GM12878 (cell line): Measurements from ENCODE around the gene COPB1. TPM values are rescaled to one million over a fixed set of nuclear protein-coding genes. Genes with fewer than 3 reads are reported as not detected.

Source experiments
- ATAC-seq: fragments of 200-7000 bp; cut with Tn5 transposase; 3 replicates; pipeline ENCODE4 v1.9.1; 2020; ENCODE audit warnings: mild to moderate bottlenecking, moderate library complexity
- Bru-seq: library from RNA; stranded (reverse); fragments of 400-500 nt; gene quantifications from one replicate; lab custom pipeline; 2021; lab: Mats Ljungman, UMichigan
- BruChase-seq, 2 experiments: library from RNA; stranded (reverse); fragments of 400-500 nt; gene quantifications; one replicate each; lab custom pipeline; 2021; lab: Mats Ljungman, UMichigan
- BruUV-seq: library from RNA; stranded (reverse); fragments of 400-500 nt; replicated peaks from 2 replicates; lab custom pipeline; 2021; lab: Mats Ljungman, UMichigan
- CTCF ChIA-PET: fragments of 300-600 bp; sonication (Branson Sonifier 250); formaldehyde crosslinking; extraction: SDS; loops from one replicate; lab custom pipeline; 2021; ENCODE audit warnings: inconsistent platforms; lab: Yijun Ruan, JAX
- POLR2A ChIA-PET: fragments of 350-600 bp; formaldehyde crosslinking; extraction: SDS; loops from one replicate; lab custom pipeline; 2021; ENCODE audit warnings: inconsistent platforms; lab: Charles Lee
- RAD21 ChIA-PET: fragments of 300-600 bp; sonication (Branson Sonifier 250); formaldehyde crosslinking; loops from one replicate; lab custom pipeline; 2023; ENCODE audit warnings: antibody characterized with exemption; ENCODE audit not compliant: unreplicated experiment; lab: Charles Lee
- SMC1A ChIA-PET: fragments of 300-600 bp; sonication (Branson Sonifier 250); formaldehyde crosslinking; loops from one replicate; lab custom pipeline; 2023; ENCODE audit not compliant: unreplicated experiment, uncharacterized antibody; lab: Charles Lee
- DNase-seq: peaks from one replicate; pipeline ENCODE4 v3.0.0-alpha.2; 2011; ENCODE audit warnings: low read depth, low spot score
- FAIRE-seq: peaks from 3 replicates; lab custom pipeline; 2011; peaks lifted over from hg19 to GRCh38; lab: Jason Lieb, UNC
- H2AFZ ChIP-seq: 2 replicates; pipeline ENCODE4 v1.6.0; 2011; ENCODE audit warnings: low read depth, low read length, control low read depth; ENCODE audit not compliant: control insufficient read depth
- H3K27ac ChIP-seq: 2 replicates; pipeline ENCODE4 v1.5.1; 2011; ENCODE audit warnings: control low read depth; ENCODE audit not compliant: control insufficient read depth, insufficient read depth
- H3K27me3 ChIP-seq, 2 experiments: replicated peaks in 1 of 2; 2 replicates each; pipeline versions ENCODE4 v1.6.0 to v1.6.1; 2011; ENCODE audit warnings: low read length in 1 of 2; ENCODE audit not compliant: control insufficient read depth in 2 of 2, insufficient read depth in 2 of 2
- H3K36me3 ChIP-seq, 2 experiments: 2 replicates each; pipeline ENCODE4 v1.5.1; 2011; ENCODE audit warnings: low read length in 1 of 2; ENCODE audit not compliant: control insufficient read depth in 2 of 2, insufficient read depth in 2 of 2
- H3K4me1 ChIP-seq: 2 replicates; pipeline ENCODE4 v1.6.1; 2011; ENCODE audit warnings: mild to moderate bottlenecking, low read length, moderate library complexity, mixed read lengths; ENCODE audit not compliant: control insufficient read depth, insufficient read depth
- H3K4me2 ChIP-seq: 2 replicates; pipeline ENCODE4 v1.6.0; 2011; ENCODE audit warnings: control low read depth; ENCODE audit not compliant: control insufficient read depth, insufficient read depth
- H3K4me3 ChIP-seq: fragments of 200-600 bp; sonication (generic); 2 replicates; pipeline ENCODE4 v1.5.1; 2016
- H3K79me2 ChIP-seq: 2 replicates; pipeline ENCODE4 v1.6.0; 2011; ENCODE audit warnings: low read length; ENCODE audit not compliant: control insufficient read depth, insufficient read depth
- H3K9ac ChIP-seq: 2 replicates; pipeline ENCODE4 v1.8.0; 2011; ENCODE audit warnings: low read length, control low read depth, mixed read lengths; ENCODE audit not compliant: control insufficient read depth, insufficient read depth
- H3K9me3 ChIP-seq: replicated peaks from 3 replicates; pipeline ENCODE4 v1.5.1; 2011; ENCODE audit warnings: mild to moderate bottlenecking, low read length; ENCODE audit not compliant: control insufficient read depth, insufficient read depth
- H4K20me1 ChIP-seq: 2 replicates; pipeline ENCODE4 v1.6.0; 2011; ENCODE audit not compliant: control insufficient read depth, insufficient read depth
- BACH1 ChIP-seq: fragments of 450-650 bp; IDR thresholded peaks from 2 replicates; pipeline ENCODE4 v1.6.1; 2017; ENCODE audit warnings: mild to moderate bottlenecking, borderline replicate concordance
- BCLAF1 ChIP-seq: fragments of 450-650 bp; IDR thresholded peaks from 2 replicates; pipeline ENCODE4 v1.6.1; 2017; ENCODE audit warnings: antibody characterized with exemption, mild to moderate bottlenecking, moderate library complexity
- EGR1 ChIP-seq, 2 experiments: IDR thresholded peaks; 1 replicate in 1 of 2; 2 replicates in 1 of 2; pipeline ENCODE4 v1.6.1; 2011 to 2012; ENCODE audit warnings: low read depth in 2 of 2, low read length in 2 of 2, borderline replicate concordance in 1 of 2, mild to moderate bottlenecking in 1 of 2, moderate library complexity in 1 of 2
- ELK1 ChIP-seq: IDR thresholded peaks from 2 replicates; pipeline ENCODE4 v1.6.1; 2012; ENCODE audit warnings: low read depth, low read length, improper control_type of control experiment
- GABPA ChIP-seq: IDR thresholded peaks from 2 replicates; pipeline ENCODE4 v1.6.1; 2014; ENCODE audit warnings: antibody characterized with exemption, low read depth, mild to moderate bottlenecking, inconsistent platforms
- IKZF1 ChIP-seq: fragments of 450-650 bp; conservative IDR thresholded peaks from 2 replicates; pipeline ENCODE4 v1.6.1; 2017; ENCODE audit warnings: antibody characterized with exemption, mild to moderate bottlenecking
- IRF5 ChIP-seq: fragments of 450-650 bp; IDR thresholded peaks from 2 replicates; pipeline ENCODE4 v1.6.1; 2017; ENCODE audit warnings: borderline replicate concordance
- POLR2AphosphoS2 ChIP-seq: IDR thresholded peaks from 2 replicates; pipeline ENCODE4 v1.6.1; 2011; ENCODE audit warnings: low read depth, mild to moderate bottlenecking, low read length, improper control_type of control experiment, moderate library complexity
- RAD51 ChIP-seq: fragments of 450-650 bp; IDR thresholded peaks from 2 replicates; pipeline ENCODE4 v1.6.1; 2016; ENCODE audit warnings: moderate library complexity, mild to moderate bottlenecking, inconsistent platforms
- SP1 ChIP-seq: IDR thresholded peaks from one replicate; pipeline ENCODE4 v1.6.1; 2011; ENCODE audit warnings: low read depth, low read length
- SREBF1 ChIP-seq: IDR thresholded peaks from 2 replicates; pipeline ENCODE4 v1.6.1; 2012; ENCODE audit warnings: mild to moderate bottlenecking, low read length
- TCF7 ChIP-seq: IDR thresholded peaks from 2 replicates; pipeline ENCODE4 v1.6.1; 2014; ENCODE audit warnings: antibody characterized with exemption, borderline replicate concordance
- WGBS: methylation state at CpG from one replicate; pipeline ENCODE4 v1.1.6; 2016; ENCODE audit warnings: low lambda C conversion rate; ENCODE audit not compliant: insufficient replicate concordance, insufficient coverage; ENCODE audit errors: missing lambda C conversion rate; 5-methylcytosine and 5-hydroxymethylcytosine counted together
- in situ Hi-C: fragments of 300-500 bp; cut with MboI; formaldehyde crosslinking; loops from 9 replicates; pipeline ENCODE4 v1.14.3; 2018; ENCODE audit warnings: mixed read lengths
- intact Hi-C: fragments of 100-400 bp; cut with micrococcal nuclease; formaldehyde crosslinking; loops from one replicate; pipeline ENCODE4 v1.14.2; 2022; ENCODE audit not compliant: unreplicated experiment
- long read RNA-seq, 2 experiments: library from polyadenylated mRNA; unstranded; transcript quantifications; one replicate each; pipeline ENCODE4 v2.0.0, GENCODE V29; 2019 to 2020
- polyA minus RNA-seq, 3 experiments: library from RNA; depleted of rRNA, polyadenylated mRNA; stranded (reverse); fragments of >200 nt; gene quantifications; 2 replicates each; pipeline ENCODE4 v1.2.3, GENCODE V29; 2011
- polyA plus RNA-seq, 11 experiments: library from polyadenylated mRNA; depleted of rRNA in 4 of 11; unstranded in 6 of 11; stranded (reverse) in 5 of 11; fragments of >200 nt; fragmentation: Nextera tagmentation in 4 of 11; fragmentation: Illumina TruSeq in 1 of 11; extraction: Ambion mirVana in 4 of 11; extraction: Trizol in 1 of 11; gene quantifications; 1 replicate in 1 of 11; 2 replicates in 10 of 11; pipeline versions ENCODE4 v1.2.1 to v1.2.3, GENCODE V29; 2011 to 2016; ENCODE audit warnings: inconsistent platforms in 2 of 11, missing spikeins in 2 of 11, low read depth in 1 of 11
- total RNA-seq, 4 experiments: library from RNA; depleted of rRNA in 3 of 4; stranded (reverse); fragments of >200 nt in 3 of 4; fragmentation: Illumina TruSeq in 1 of 4; extraction: Trizol in 1 of 4; gene quantifications; 2 replicates each; pipeline versions ENCODE4 v1.2.1 to v1.2.3, GENCODE V29; 2013 to 2021

The COPB1 gene
- 139 and 157 TPM in 2 replicates for total RNA-seq (2013; cell fraction: nucleolus; rRNA removed)
- total RNA-seq (2014; rRNA removed) (117 and 126 TPM in 2 replicates), total RNA-seq (2014; rRNA removed; fragmentation: Illumina TruSeq; extraction: Trizol) (141 and 149 TPM in 2 replicates), total RNA-seq (2021) (85.3 and 88.8 TPM in 2 replicates), polyA plus RNA-seq (2011; rRNA removed) (139 and 189 TPM in 2 replicates), polyA plus RNA-seq (2014; fragmentation: Illumina TruSeq; extraction: Trizol) (95.5 and 107 TPM in 2 replicates), polyA plus RNA-seq (2014; fragmentation: Nextera tagmentation; extraction: Ambion mirVana) (100 to 1,000 TPM in 1 of 2 experiments, 10 to 100 TPM in 1; 74.4 to 101 TPM), polyA plus RNA-seq (2014; rRNA removed) (60.7 and 67.0 TPM in 2 replicates), polyA plus RNA-seq (2016; fragmentation: Nextera tagmentation; extraction: Ambion mirVana) (100 to 1,000 TPM; 142 to 146 TPM), polyA minus RNA-seq (2011; rRNA and poly(A)+ RNA removed) (87.9 and 117 TPM in 2 replicates), Bru-seq, nascent RNA (percentile 94 among the genes with signal in this experiment), BruChase-seq, experiment 1, labeled RNA remaining after a 6-hour chase (percentile 96 among the genes with signal in this experiment), BruChase-seq, experiment 2, labeled RNA remaining after a 2-hour chase (percentile 96 among the genes with signal in this experiment)
- polyA plus RNA-seq (2011; ENCODE audit: low read depth): 67.7 TPM
- polyA plus RNA-seq (2011; cell fraction: cytosol; rRNA removed): 60.4 and 61.6 TPM in 2 replicates
- polyA plus RNA-seq (2011; cell fraction: nucleus; rRNA removed): 55.6 and 55.9 TPM in 2 replicates
- polyA plus RNA-seq (2012): 82.7 and 89.9 TPM in 2 replicates
- 54.7 and 62.0 TPM in 2 replicates for polyA minus RNA-seq (2011; cell fraction: cytosol; rRNA and poly(A)+ RNA removed)
- 39.3 and 59.2 TPM in 2 replicates for polyA minus RNA-seq (2011; cell fraction: nucleus; rRNA and poly(A)+ RNA removed)
- long read RNA-seq, experiment 1, transcript COPB1-202 (22 exons, 3,382 nt): major isoform, 44 of 89 reads
- long read RNA-seq, experiment 1, transcript COPB1-201 (22 exons, 3,481 nt): minor isoform, 7 of 89 reads
- long read RNA-seq, experiment 1, partial matches to known transcripts: 22 of 89 reads
- long read RNA-seq, experiment 1, other reads (novel, unspliced or antisense): 16 of 89 reads
- long read RNA-seq, experiment 2, transcript COPB1-201 (22 exons, 3,481 nt): minor isoform, 10 of 803 reads
- long read RNA-seq, experiment 2, transcript COPB1-202 (22 exons, 3,382 nt): major isoform, 150 of 803 reads
- long read RNA-seq, experiment 2, partial matches to known transcripts: 579 of 803 reads
- long read RNA-seq, experiment 2, other reads (novel, unspliced or antisense): 63 of 803 reads

- Histone ChIP-seq H2AFZ (peak within 1 kb of the TSS; percentile 86), H3K79me2 (peaks cover 27% of the 10 kb centered on the region), H4K20me1 (no peaks in the 10 kb centered on the region), H3K9ac (peak within 1 kb of the TSS; percentile 82), H3K4me2 (peak within 1 kb of the TSS; percentile 79), H3K9me3 (no peaks in the 10 kb centered on the region), H3K4me1 (no peaks in the 10 kb centered on the region), H3K36me3 (peaks cover 1 to 9% of the 10 kb centered on the region in 2 experiments; a peak in 3 of 4 replicates), H3K27ac (peak within 1 kb of the TSS; percentile 87), H3K27me3 (no peaks in the 10 kb centered on the region), H3K4me3 (peak within 1 kb of the TSS; percentile 89)
- RAD21 ChIA-PET: interaction anchor here (1.8 to 2.4 kb wide), 2 partner anchors 21 to 45 kb away, joined by 5 to 21 read pairs; partner anchors contain the start of gene PSMA1
- peak; percentile 94 for ATAC-seq
- intact Hi-C loops (loop anchor here (2.0 kb wide), 1 partner anchor 21 kb away; the partner anchor contains the start of gene PSMA1), in situ Hi-C loops (no loop called here)
- POLR2A ChIA-PET: interaction anchor here (0.5 to 3.6 kb wide), 8 partner anchors 16 to 827 kb away, joined by 3 to 34 read pairs (median 6); partner anchors contain the start of gene PSMA1
- SMC1A ChIA-PET: interaction anchor here (0.9 to 1.9 kb wide), 13 partner anchors 8 to 199 kb away, joined by 3 to 11 read pairs (median 3); partner anchors contain the start of gene PSMA1
- peak; percentile 71 for FAIRE-seq
- peak; percentile 77 for DNase-seq
- 2% methylated on average over 37 of the region's 37 CpGs for WGBS
- BruUV-seq: no TSS peak
- CTCF ChIA-PET: interaction anchor here (0.8 to 2.3 kb wide), 5 partner anchors 18 to 194 kb away, joined by 3 to 5 read pairs (median 3); partner anchors contain the start of gene PSMA1
- TF ChIP-seq EGR1 (IDR thresholded peaks at IDR 0.05; ENCODE audit: borderline replicate concordance in 1 of 2, low read depth in 2 of 2, low read length in 2 of 2): no peak
- no peak for TF ChIP-seq RAD51
- no peak for TF ChIP-seq BCLAF1
- peak; percentile 61 for TF ChIP-seq IKZF1
- peak; percentile 79 for TF ChIP-seq BACH1
- TF ChIP-seq ELK1: no peak
- TF ChIP-seq IRF5: no peak
- TF ChIP-seq SP1: no peak
- TF ChIP-seq POLR2AphosphoS2: peak; percentile 90
- no peak for TF ChIP-seq TCF7
- no peak for TF ChIP-seq SREBF1
- no peak for TF ChIP-seq GABPA
These were observed at the start of gene COPB1 for GRCh38 chr11:14499560-14500180. Gene COPB1, minus strand, starts transcription at chr11:14499811. Its CDS starts 883 bp downstream, at chr11:14498928.
